ENCODE results near the gene DNAJC5.

- TF ChIP-seq CTCF (IDR thresholded peaks at IDR 0.05) (no peak), TCF7L2 (IDR thresholded peaks at IDR 0.05; ENCODE audit: low read depth, low read length) (no peak), SIN3A (IDR thresholded peaks at IDR 0.05; ENCODE audit: borderline replicate concordance, insufficient read depth, low read depth, low read length) (no peak), REST (IDR thresholded peaks at IDR 0.05; ENCODE audit: insufficient read depth in 1 of 2, low read depth in 2 of 2, low read length in 1 of 2) (no peak), POLR2AphosphoS5 (IDR thresholded peaks at IDR 0.05; ENCODE audit: low read depth, low read length) (no peak)
Measured at GRCh38 chr20:63920226-63920625, 25.3 kb downstream of the DNAJC5 start.

All from Panc1 (cell line).